ENCODE measurements around the gene CHURC1. TPM values are rescaled to one million over a fixed set of nuclear protein-coding genes. Genes with fewer than 3 reads are reported as not detected.

Gene CHURC1
- total and polyA plus RNA-seq, 2 experiments from 2014 or later = 28.9 to 107 TPM

- Histone ChIP-seq H3K36me3 (no peaks in the 10 kb centered on the region), H3K27me3 (no peaks in the 10 kb centered on the region), H3K4me3 (no peak overlapping the region), H3K27ac (no peak overlapping the region), H3K4me1 (ENCODE audit: low read depth) (peaks cover 4% of the 10 kb centered on the region), H3K9me3 (ENCODE audit: low read depth) (no peaks in the 10 kb centered on the region)
- no peak for TF ChIP-seq CTCF (IDR thresholded peaks at IDR 0.05; ENCODE audit: low read depth, low read length)
- DNase-seq (ENCODE audit: low read depth in 1 of 2, low spot score in 1 of 2) = no peak
Measured at GRCh38 chr14:64938972-64939816, 24.9 kb downstream of the CHURC1 start.

DNA sequence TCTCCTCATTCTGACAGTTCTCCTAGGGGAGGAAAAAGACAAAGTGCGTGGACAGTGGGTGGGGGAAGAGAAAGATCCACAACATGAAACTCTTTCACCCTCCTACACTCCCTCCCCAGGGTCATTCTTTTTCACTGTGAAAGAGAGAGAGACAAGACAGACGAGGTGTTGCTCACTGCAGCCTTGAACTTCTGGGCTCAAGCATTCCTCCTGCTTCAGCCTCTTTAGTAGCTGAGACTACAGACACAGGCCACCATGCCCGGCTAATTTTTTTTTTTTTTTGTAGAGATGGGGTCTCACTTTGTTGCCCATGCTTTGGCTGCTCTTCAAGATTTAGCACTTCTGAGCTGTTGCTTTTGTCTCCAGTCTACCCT, 25.5 kb downstream of the CHURC1 start:
- no peak for TF ChIP-seq CTCF (IDR thresholded peaks at IDR 0.05; ENCODE audit: low read depth, low read length)
- no peak overlapping the region for H3K27ac ChIP-seq
- H3K36me3 ChIP-seq = no peaks in the 10 kb centered on the region
- no peak overlapping the region for H3K4me3 ChIP-seq
- peaks cover 4% of the 10 kb centered on the region for H3K4me1 ChIP-seq (ENCODE audit: low read depth)
- DNase-seq (ENCODE audit: low read depth in 1 of 2, low spot score in 1 of 2) = no peak
- no peaks in the 10 kb centered on the region for H3K27me3 ChIP-seq
- no peaks in the 10 kb centered on the region for H3K9me3 ChIP-seq (ENCODE audit: low read depth)

DNA sequence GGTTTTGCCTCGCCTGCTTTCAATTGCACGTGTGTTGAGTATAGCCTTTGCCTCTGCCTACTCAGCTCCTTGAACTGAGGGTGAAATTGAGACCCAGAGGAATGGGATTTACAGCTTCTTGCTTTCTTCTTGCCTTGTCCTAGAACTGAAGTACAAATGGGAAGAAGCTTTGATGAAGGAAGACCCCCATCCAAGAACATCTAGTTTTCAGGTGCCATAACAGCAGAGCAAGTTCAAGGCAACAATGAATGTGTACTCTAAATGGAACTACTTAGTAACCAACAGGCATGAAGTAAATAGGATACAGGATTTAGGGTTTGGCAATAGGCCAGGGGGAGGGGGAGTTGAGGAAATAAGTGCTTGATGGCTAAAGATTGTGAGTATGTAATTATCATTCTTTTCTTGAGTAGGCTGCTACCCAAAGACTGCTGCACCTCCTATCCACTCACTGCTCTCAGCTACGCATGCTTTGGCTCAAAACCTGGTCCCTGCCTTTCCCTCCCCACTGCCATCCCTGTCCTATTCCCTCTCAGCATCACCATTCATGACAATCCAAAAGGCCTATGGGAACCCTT, 26.2 kb downstream of the CHURC1 start:
- no peak for DNase-seq (ENCODE audit: low read depth in 1 of 2, low spot score in 1 of 2)
- Histone ChIP-seq H3K36me3 (no peaks in the 10 kb centered on the region), H3K27me3 (no peaks in the 10 kb centered on the region), H3K4me1 (ENCODE audit: low read depth) (peaks cover 4% of the 10 kb centered on the region), H3K9me3 (ENCODE audit: low read depth) (no peaks in the 10 kb centered on the region), H3K27ac (no peak overlapping the region), H3K4me3 (no peak overlapping the region)
- TF ChIP-seq CTCF (IDR thresholded peaks at IDR 0.05; ENCODE audit: low read depth, low read length) = no peak

- TF ChIP-seq CTCF (IDR thresholded peaks at IDR 0.05; ENCODE audit: low read depth, low read length) = no peak
- H3K27me3 ChIP-seq = no peaks in the 10 kb centered on the region
- no peak within 1 kb of the TSS for H3K4me3 ChIP-seq
- H3K36me3 ChIP-seq = no peaks in the 10 kb centered on the region
- H3K9me3 ChIP-seq (ENCODE audit: low read depth) = no peaks in the 10 kb centered on the region
- DNase-seq (ENCODE audit: low read depth in 1 of 2, low spot score in 1 of 2) = no peak
- H3K27ac ChIP-seq = no peak within 1 kb of the TSS
- no peaks in the 10 kb centered on the region for H3K4me1 ChIP-seq (ENCODE audit: low read depth)
Measured at GRCh38 chr14:64942531-64943111, 28.4 kb downstream of the CHURC1 start, which contains the start of gene GPX2. GPX2 (minus strand) TSS chr14:64942745; CDS start chr14:64942726, 19 bp downstream.

- no peaks in the 10 kb centered on the region for H3K36me3 ChIP-seq
- H3K27ac ChIP-seq = no peak overlapping the region
- no peaks in the 10 kb centered on the region for H3K9me3 ChIP-seq (ENCODE audit: low read depth)
- H3K27me3 ChIP-seq = no peaks in the 10 kb centered on the region
- DNase-seq (ENCODE audit: low read depth in 1 of 2, low spot score in 1 of 2) = no peak
- H3K4me1 ChIP-seq (ENCODE audit: low read depth) = no peaks in the 10 kb centered on the region
- TF ChIP-seq CTCF (IDR thresholded peaks at IDR 0.05; ENCODE audit: low read depth, low read length) = no peak
- H3K4me3 ChIP-seq = no peak overlapping the region
Measured at GRCh38 chr14:64943556-64943955, 29.3 kb downstream of the CHURC1 start.

Data from cardiac muscle cell (in vitro differentiated cells and primary cell).